B cell (primary cell): ENCODE data around the gene ADCY2. TPM values are rescaled to one million over a fixed set of nuclear protein-coding genes. Genes with fewer than 3 reads are reported as not detected.

Source experiments
- ATAC-seq: fragments of 200-7000 bp; cut with Tn5 transposase; one replicate; pipeline ENCODE4 v1.10.0; 2021; ENCODE audit warnings: low read depth, mild to moderate bottlenecking, moderate number of reproducible peaks, moderate library complexity
- CTCF ChIA-PET: fragments of 350-600 bp; sonication (Branson Sonifier 250); formaldehyde crosslinking; loops from one replicate; lab custom pipeline; 2021; ENCODE audit warnings: antibody characterized with exemption, inconsistent platforms; lab: Charles Lee
- POLR2A ChIA-PET: fragments of 350-600 bp; sonication (Branson Sonifier 250); formaldehyde crosslinking; loops from one replicate; lab custom pipeline; 2021; ENCODE audit warnings: antibody characterized with exemption; lab: Charles Lee
- DNase-seq: peaks from one replicate; pipeline ENCODE4 v3.0.0; 2013
- H2AFZ ChIP-seq: 2 replicates; pipeline ENCODE4 v1.6.1; 2012; ENCODE audit warnings: mild to moderate bottlenecking, low read depth, low read length; ENCODE audit not compliant: insufficient read depth, poor library complexity, severe bottlenecking
- H3K27ac ChIP-seq, 2 donors: 1 replicate in 1 of 2; 2 replicates in 1 of 2; pipeline ENCODE4 v1.5.1; 2012 to 2013; ENCODE audit warnings: low read length in 2 of 2, mild to moderate bottlenecking in 2 of 2, moderate library complexity in 1 of 2
- H3K27me3 ChIP-seq, 4 experiments: fragments of 200-600 bp in 1 of 4; sonication (generic) in 1 of 4; replicated peaks in 1 of 4; 1 replicate in 2 of 4; 2 replicates in 2 of 4; pipeline versions ENCODE4 v1.6.1 to v1.7.0; 2013 to 2016; ENCODE audit warnings: low read length in 3 of 4, mild to moderate bottlenecking in 2 of 4, mixed read lengths in 1 of 4, moderate library complexity in 1 of 4; ENCODE audit not compliant: insufficient read depth in 4 of 4, control insufficient read depth in 3 of 4; ENCODE audit errors: control extremely low read depth in 1 of 4
- H3K36me3 ChIP-seq, 2 experiments: replicated peaks in 1 of 2; 1 replicate in 1 of 2; 2 replicates in 1 of 2; pipeline versions ENCODE4 v1.6.1 to v1.7.1; 2013; ENCODE audit warnings: low read length in 1 of 2; ENCODE audit not compliant: insufficient read depth in 2 of 2, control insufficient read depth in 1 of 2; ENCODE audit errors: control extremely low read depth in 1 of 2, extremely low read depth in 1 of 2
- H3K4me1 ChIP-seq, 2 donors: fragments of 200-600 bp in 1 of 2; sonication (generic) in 1 of 2; 1 replicate in 1 of 2; 2 replicates in 1 of 2; pipeline versions ENCODE4 v1.5.1 to v1.6.1; 2013 to 2017; ENCODE audit warnings: low read length in 2 of 2; ENCODE audit not compliant: control insufficient read depth in 2 of 2, insufficient read depth in 2 of 2
- H3K4me2 ChIP-seq: replicated peaks from 2 replicates; pipeline ENCODE3; 2012; ENCODE audit warnings: mild to moderate bottlenecking, low read depth, low read length; ENCODE audit not compliant: poor library complexity, severe bottlenecking
- H3K4me3 ChIP-seq, 5 experiments: fragments of 200-600 bp in 1 of 5; sonication (generic) in 1 of 5; 1 replicate in 3 of 5; 2 replicates in 2 of 5; pipeline versions ENCODE4 v1.5.1 to v1.7.0; 2011 to 2016; ENCODE audit warnings: low read length in 4 of 5, mild to moderate bottlenecking in 4 of 5, low read depth in 2 of 5, control low read depth in 1 of 5, moderate library complexity in 1 of 5; ENCODE audit not compliant: insufficient read depth in 1 of 5; ENCODE audit errors: control extremely low read depth in 1 of 5, extremely low read depth in 1 of 5
- H3K79me2 ChIP-seq: fragments of 200-600 bp; sonication (generic); one replicate; pipeline ENCODE4 v1.6.0; 2016; ENCODE audit warnings: low read length; ENCODE audit not compliant: control insufficient read depth, insufficient read depth
- H3K9ac ChIP-seq: fragments of 200-600 bp; sonication (generic); 2 replicates; pipeline ENCODE4 v1.6.1; 2017; ENCODE audit warnings: mild to moderate bottlenecking, low read length, moderate library complexity
- H3K9me3 ChIP-seq, 3 donors: one replicate each; pipeline versions ENCODE4 v1.6.1 to v1.7.1; 2013; ENCODE audit warnings: low read length in 2 of 3; ENCODE audit not compliant: control insufficient read depth in 2 of 3, insufficient read depth in 1 of 3; ENCODE audit errors: control extremely low read depth in 1 of 3
- H4K20me1 ChIP-seq: 2 replicates; pipeline ENCODE4 v1.6.0; 2012; ENCODE audit warnings: mild to moderate bottlenecking, low read length; ENCODE audit not compliant: insufficient read depth, control insufficient read depth, poor library complexity, severe bottlenecking
- H3K27ac Mint-ChIP-seq: one replicate; pipeline ENCODE4 v1.8.0; 2021; ENCODE audit warnings: mixed read lengths
- H3K27me3 Mint-ChIP-seq: one replicate; pipeline ENCODE4 v1.8.0; 2021; ENCODE audit warnings: mixed read lengths
- H3K4me1 Mint-ChIP-seq: one replicate; pipeline ENCODE4 v1.8.0; 2021; ENCODE audit warnings: mixed read lengths
- H3K4me3 Mint-ChIP-seq: one replicate; pipeline ENCODE4 v1.8.0; 2021; ENCODE audit warnings: mixed read lengths
- H3K9me3 Mint-ChIP-seq: one replicate; pipeline ENCODE4 v1.8.0; 2022; ENCODE audit warnings: mixed read lengths; ENCODE audit not compliant: insufficient read depth
- CTCF ChIP-seq: fragments of 200-600 bp; IDR thresholded peaks from one replicate; pipeline ENCODE4 v1.8.0; 2022; ENCODE audit warnings: antibody characterized with exemption, mild to moderate bottlenecking
- EZH2 ChIP-seq: IDR thresholded peaks from 2 replicates; pipeline ENCODE4 v1.6.1; 2012; ENCODE audit warnings: borderline replicate concordance, low read depth, mild to moderate bottlenecking, moderate library complexity, low read length; ENCODE audit not compliant: insufficient read depth, poor library complexity, severe bottlenecking
- WGBS: methylation state at CpG from one replicate; pipeline ENCODE4 v1.1.5; 2013; ENCODE audit warnings: missing lambda C conversion rate; ENCODE audit not compliant: insufficient coverage; 5-methylcytosine and 5-hydroxymethylcytosine counted together
- intact Hi-C: fragments of 100-400 bp; cut with micrococcal nuclease; formaldehyde crosslinking; loops from one replicate; pipeline ENCODE4 v1.10.0; 2022
- polyA plus RNA-seq: library from polyadenylated mRNA; depleted of rRNA; stranded (reverse); fragments of >200 nt; gene quantifications from 2 replicates; pipeline ENCODE4 v1.2.3, GENCODE V29; 2012
- total RNA-seq, 2 donors: library from RNA; stranded (reverse); fragments of 120-200 nt in 1 of 2; gene quantifications; 1 replicate in 1 of 2; 2 replicates in 1 of 2; pipeline versions ENCODE4 v1.2.3 to v1.2.4, GENCODE V29; 2013 to 2022

The ADCY2 gene
- total and polyA plus RNA-seq, 2 donors (not counting 1 experiment from before 2014, with no cell fraction given) = not detected

DNA sequence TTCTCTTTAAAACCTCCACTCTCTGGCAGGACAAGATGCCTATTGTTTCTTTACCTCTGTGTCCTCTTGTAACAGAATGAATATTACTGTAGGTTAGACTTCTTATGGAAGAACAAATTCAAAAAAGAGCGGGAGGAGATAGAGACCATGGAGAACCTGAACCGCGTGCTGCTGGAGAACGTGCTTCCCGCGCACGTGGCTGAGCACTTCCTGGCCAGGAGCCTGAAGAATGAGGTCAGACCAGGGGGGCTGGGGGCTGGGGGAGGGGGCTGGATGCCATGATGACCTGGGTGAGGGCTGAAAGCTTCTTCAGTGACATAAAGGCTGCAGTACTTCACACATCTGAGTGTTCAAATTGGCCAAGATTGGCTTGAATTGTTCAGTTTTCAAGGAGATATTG is 393.6 kb downstream of the ADCY2 start:
- H3K4me1 Mint-ChIP-seq = no peaks in the 10 kb centered on the region
- ATAC-seq = no peak
- no CpG with 5 or more reads among the region's 7 CpGs for WGBS

GRCh38 chr5:7793895-7794294 is 398.0 kb downstream of the ADCY2 start:
- no peak for ATAC-seq
- H3K4me1 ChIP-seq = no peaks in the 10 kb centered on the region
- Mint-ChIP-seq H3K27me3 (peaks cover 8% of the 10 kb centered on the region), H3K4me1 (no peaks in the 10 kb centered on the region), H3K27ac (no peak overlapping the region), H3K4me3 (no peak overlapping the region), H3K9me3 (no peaks in the 10 kb centered on the region)
- no peak overlapping the region for H3K4me3 ChIP-seq
- no peak for TF ChIP-seq EZH2
- no peak for TF ChIP-seq CTCF
- H3K79me2 ChIP-seq = no peaks in the 10 kb centered on the region
- no peak overlapping the region for H3K4me2 ChIP-seq
- no peaks in the 10 kb centered on the region for H4K20me1 ChIP-seq
- no peaks in the 10 kb centered on the region for H3K9me3 ChIP-seq
- H3K27ac ChIP-seq = no peak overlapping the region
- intact Hi-C loops = no loop called here
- CTCF ChIA-PET = interaction anchor here (0.9 kb wide), 1 partner anchor 19 kb away, joined by 3 read pairs; no protein-coding TSS in a partner anchor
- POLR2A ChIA-PET = no interaction called here
- H3K9ac ChIP-seq = no peak overlapping the region
- no peaks in the 10 kb centered on the region for H3K27me3 ChIP-seq
- no peaks in the 10 kb centered on the region for H3K36me3 ChIP-seq
- no peak overlapping the region for H2AFZ ChIP-seq
- DNase-seq = no peak
- 95% methylated on average over 2 of the region's 5 CpGs for WGBS

More for the DNA sequence above, 393.6 kb downstream of the ADCY2 start:
- intact Hi-C loops = no loop called here
- Histone ChIP-seq H3K79me2 (no peaks in the 10 kb centered on the region), H3K9me3 (no peaks in the 10 kb centered on the region), H3K4me2 (no peak overlapping the region), H3K9ac (no peak overlapping the region), H3K27ac (no peak overlapping the region), H3K36me3 (no peaks in the 10 kb centered on the region), H3K4me3 (no peak overlapping the region), H4K20me1 (no peaks in the 10 kb centered on the region), H3K4me1 (no peaks in the 10 kb centered on the region), H2AFZ (no peak overlapping the region), H3K27me3 (peaks cover 0 to 7% (median 1%) of the 10 kb centered on the region in 4 experiments)
- no peak for DNase-seq
- Mint-ChIP-seq H3K4me3 (no peak overlapping the region), H3K27ac (no peak overlapping the region), H3K27me3 (peaks cover 8% of the 10 kb centered on the region), H3K9me3 (no peaks in the 10 kb centered on the region)
- no peak for TF ChIP-seq EZH2
- no peak for TF ChIP-seq CTCF
- POLR2A ChIA-PET = no interaction called here
- CTCF ChIA-PET = no interaction called here
